Measurements from ENCODE around the gene MYLK. TPM values are rescaled to one million over a fixed set of nuclear protein-coding genes. Genes with fewer than 3 reads are reported as not detected.

The MYLK gene
- polyA plus RNA-seq, 2 donors = 14.2 to 104 TPM

DNA sequence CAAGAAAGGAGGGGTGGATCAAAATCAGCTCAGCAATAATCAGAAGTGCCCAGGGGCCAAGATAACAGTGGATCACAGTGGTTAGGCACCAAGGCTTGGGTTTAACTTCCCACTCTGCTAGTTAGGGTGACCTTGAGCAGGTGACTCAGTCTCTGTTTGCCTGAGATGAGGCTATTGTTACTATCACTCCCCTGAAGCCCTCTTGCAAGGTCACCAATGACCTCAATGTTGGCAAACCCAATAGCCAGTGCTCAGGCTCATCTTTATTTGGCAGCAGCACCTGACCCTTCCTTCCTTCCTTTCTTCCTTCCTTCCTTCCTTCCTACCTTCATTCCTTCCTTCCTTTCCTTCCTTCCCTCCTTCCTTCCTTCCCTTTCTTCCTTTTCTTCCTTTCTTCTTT lies 196.8 kb downstream of the MYLK start:
- Histone ChIP-seq H3K4me3 (ENCODE audit: low read depth in 1 of 2, low read length in 2 of 2) (no peak overlapping the region), H3K27me3 (ENCODE audit: control insufficient read depth in 1 of 2, insufficient read depth in 2 of 2, low read length in 2 of 2) (no peaks in the 10 kb centered on the region), H3K4me1 (ENCODE audit: control insufficient read depth in 2 of 2, insufficient read depth in 2 of 2, low read length in 1 of 2) (peaks cover 0 to 3% of the 10 kb centered on the region in 2 donors), H3K36me3 (ENCODE audit: control insufficient read depth in 2 of 2, insufficient read depth in 2 of 2, low read length in 1 of 2) (no peaks in the 10 kb centered on the region), H3K9me3 (ENCODE audit: control insufficient read depth in 2 of 2, insufficient read depth in 1 of 2, low read depth in 1 of 2, low read length in 1 of 2) (no peaks in the 10 kb centered on the region), H3K27ac (ENCODE audit: low read depth in 2 of 2, low read length in 1 of 2) (no peak overlapping the region)

- H3K4me1 ChIP-seq (ENCODE audit: control insufficient read depth in 2 of 2, insufficient read depth in 2 of 2, low read length in 1 of 2) = peaks cover 0 to 3% of the 10 kb centered on the region in 2 donors
- H3K27me3 ChIP-seq (ENCODE audit: control insufficient read depth in 1 of 2, insufficient read depth in 2 of 2, low read length in 2 of 2) = no peaks in the 10 kb centered on the region
- peaks cover 0 to 2% of the 10 kb centered on the region in 2 donors for H3K36me3 ChIP-seq (ENCODE audit: control insufficient read depth in 2 of 2, insufficient read depth in 2 of 2, low read length in 1 of 2)
- peak overlapping the region; percentile 2 to 36 for H3K27ac ChIP-seq (ENCODE audit: low read depth in 2 of 2, low read length in 1 of 2)
- H3K9me3 ChIP-seq (ENCODE audit: control insufficient read depth in 2 of 2, insufficient read depth in 1 of 2, low read depth in 1 of 2, low read length in 1 of 2) = no peaks in the 10 kb centered on the region
- WGBS, 2 donors = 54 to 62% methylated on average over 4 of the region's 4 CpGs
- no peak overlapping the region for H3K4me3 ChIP-seq (ENCODE audit: low read depth in 1 of 2, low read length in 2 of 2)
These were observed 197.9 kb downstream of the MYLK start for GRCh38 chr3:123686251-123686650.

DNA sequence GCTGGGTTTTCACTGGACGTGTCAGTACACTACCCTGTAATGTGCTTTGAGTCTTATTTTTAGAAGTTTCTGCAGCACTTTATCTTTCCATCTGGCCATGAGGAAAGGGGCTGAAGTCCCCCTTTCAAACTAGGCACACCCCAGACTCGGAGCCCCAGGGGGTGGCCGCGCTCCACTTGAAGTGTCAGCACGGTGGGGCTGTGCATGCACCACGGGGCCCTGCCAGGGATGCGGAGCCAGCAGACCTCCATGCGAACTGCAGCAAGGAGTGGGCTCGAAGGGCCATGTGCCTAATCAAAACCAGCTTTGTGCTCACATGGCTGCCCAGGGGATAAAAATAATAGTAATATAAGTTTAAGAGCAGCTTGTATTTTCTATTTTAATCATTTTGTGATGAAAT lies 198.4 kb downstream of the MYLK start:
- 72 to 76% methylated on average over 9 of the region's 9 CpGs for WGBS, 2 donors
- H3K27ac ChIP-seq (ENCODE audit: low read depth in 2 of 2, low read length in 1 of 2) = peak overlapping the region in 1 of 2 donors; percentile 58
- peaks cover 0 to 2% of the 10 kb centered on the region in 2 donors for H3K36me3 ChIP-seq (ENCODE audit: control insufficient read depth in 2 of 2, insufficient read depth in 2 of 2, low read length in 1 of 2)
- H3K4me1 ChIP-seq (ENCODE audit: control insufficient read depth in 2 of 2, insufficient read depth in 2 of 2, low read length in 1 of 2) = peaks cover 0 to 3% of the 10 kb centered on the region in 2 donors
- no peak overlapping the region for H3K4me3 ChIP-seq (ENCODE audit: low read depth in 1 of 2, low read length in 2 of 2)
- no peaks in the 10 kb centered on the region for H3K27me3 ChIP-seq (ENCODE audit: control insufficient read depth in 1 of 2, insufficient read depth in 2 of 2, low read length in 2 of 2)
- no peaks in the 10 kb centered on the region for H3K9me3 ChIP-seq (ENCODE audit: control insufficient read depth in 2 of 2, insufficient read depth in 1 of 2, low read depth in 1 of 2, low read length in 1 of 2)

DNA sequence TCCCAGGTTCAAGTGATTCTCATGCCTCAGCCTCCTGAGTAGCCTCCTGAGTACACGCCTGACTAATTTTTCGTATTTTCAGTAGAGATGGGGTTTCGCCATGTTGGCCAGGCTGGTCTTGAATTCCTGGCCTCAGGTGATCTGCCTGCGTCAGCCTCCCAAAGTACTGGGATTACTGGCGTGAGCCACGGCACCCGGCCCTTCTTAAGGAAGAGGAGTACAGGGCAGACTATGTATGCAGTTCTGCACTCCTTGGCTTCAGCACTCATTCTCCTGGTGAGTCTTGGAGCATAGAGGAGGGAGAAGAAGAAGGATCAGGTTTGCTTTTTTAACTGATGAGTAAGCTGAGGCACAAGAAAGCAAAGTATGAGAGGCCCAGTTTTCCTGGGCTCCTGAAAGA lies 199.5 kb downstream of the MYLK start:
- H3K27ac ChIP-seq (ENCODE audit: low read depth in 2 of 2, low read length in 1 of 2) = no peak overlapping the region
- WGBS, 2 donors = 85 to 90% methylated on average over 7 of the region's 7 CpGs
- peaks cover 0 to 3% of the 10 kb centered on the region in 2 donors for H3K4me1 ChIP-seq (ENCODE audit: control insufficient read depth in 2 of 2, insufficient read depth in 2 of 2, low read length in 1 of 2)
- no peaks in the 10 kb centered on the region for H3K27me3 ChIP-seq (ENCODE audit: control insufficient read depth in 1 of 2, insufficient read depth in 2 of 2, low read length in 2 of 2)
- H3K36me3 ChIP-seq (ENCODE audit: control insufficient read depth in 2 of 2, insufficient read depth in 2 of 2, low read length in 1 of 2) = peaks cover 0 to 2% of the 10 kb centered on the region in 2 donors
- H3K4me3 ChIP-seq (ENCODE audit: low read depth in 1 of 2, low read length in 2 of 2) = no peak overlapping the region
- no peaks in the 10 kb centered on the region for H3K9me3 ChIP-seq (ENCODE audit: control insufficient read depth in 2 of 2, insufficient read depth in 1 of 2, low read depth in 1 of 2, low read length in 1 of 2)

- H3K27ac ChIP-seq (ENCODE audit: low read depth in 2 of 2, low read length in 1 of 2) = peak overlapping the region in 1 of 2 donors; percentile 50
- H3K4me3 ChIP-seq (ENCODE audit: low read depth in 1 of 2, low read length in 2 of 2) = no peak overlapping the region
- H3K9me3 ChIP-seq (ENCODE audit: control insufficient read depth in 2 of 2, insufficient read depth in 1 of 2, low read depth in 1 of 2, low read length in 1 of 2) = no peaks in the 10 kb centered on the region
- H3K27me3 ChIP-seq (ENCODE audit: control insufficient read depth in 1 of 2, insufficient read depth in 2 of 2, low read length in 2 of 2) = no peaks in the 10 kb centered on the region
- 74 to 79% methylated on average over 4 of the region's 4 CpGs for WGBS, 2 donors
- peaks cover 0 to 2% of the 10 kb centered on the region in 2 donors for H3K36me3 ChIP-seq (ENCODE audit: control insufficient read depth in 2 of 2, insufficient read depth in 2 of 2, low read length in 1 of 2)
- H3K4me1 ChIP-seq (ENCODE audit: control insufficient read depth in 2 of 2, insufficient read depth in 2 of 2, low read length in 1 of 2) = peaks cover 0 to 3% of the 10 kb centered on the region in 2 donors
These were observed 199.9 kb downstream of the MYLK start for GRCh38 chr3:123684209-123684608.

GRCh38 chr3:123683505-123684154 lies 200.5 kb downstream of the MYLK start:
- H3K27me3 ChIP-seq (ENCODE audit: control insufficient read depth in 1 of 2, insufficient read depth in 2 of 2, low read length in 2 of 2) = no peaks in the 10 kb centered on the region
- H3K4me1 ChIP-seq (ENCODE audit: control insufficient read depth in 2 of 2, insufficient read depth in 2 of 2, low read length in 1 of 2) = peaks cover 0 to 3% of the 10 kb centered on the region in 2 donors
- 77 to 80% methylated on average over 10 of the region's 10 CpGs for WGBS, 2 donors
- H3K4me3 ChIP-seq (ENCODE audit: low read depth in 1 of 2, low read length in 2 of 2) = no peak overlapping the region
- H3K9me3 ChIP-seq (ENCODE audit: control insufficient read depth in 2 of 2, insufficient read depth in 1 of 2, low read depth in 1 of 2, low read length in 1 of 2) = no peaks in the 10 kb centered on the region
- H3K27ac ChIP-seq (ENCODE audit: low read depth in 2 of 2, low read length in 1 of 2) = peak overlapping the region; percentile 50 to 65
- H3K36me3 ChIP-seq (ENCODE audit: control insufficient read depth in 2 of 2, insufficient read depth in 2 of 2, low read length in 1 of 2) = peaks cover 0 to 2% of the 10 kb centered on the region in 2 donors

GRCh38 chr3:123682781-123683504 lies 201.2 kb downstream of the MYLK start:
- WGBS, 2 donors = 68 to 74% methylated on average over 10 of the region's 10 CpGs

DNA sequence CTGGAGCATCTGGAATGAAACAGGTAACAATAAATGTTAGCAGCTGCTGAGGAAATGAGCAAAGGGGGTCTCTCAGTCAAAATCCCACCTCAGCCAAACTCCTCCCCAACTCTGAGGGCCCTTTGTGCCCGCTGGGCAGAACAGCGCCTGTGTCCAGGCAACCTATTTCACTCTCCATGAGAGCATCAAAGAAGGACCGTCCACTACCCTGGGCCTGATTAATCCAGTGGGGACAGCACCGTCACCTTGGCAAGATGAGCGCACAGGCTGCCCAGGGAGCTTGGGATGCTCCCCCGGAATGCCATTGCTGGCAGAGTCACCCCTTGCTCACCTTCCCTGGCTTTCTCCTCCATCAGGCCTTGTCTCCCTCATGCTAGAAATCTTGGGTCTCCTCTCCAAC lies 201.8 kb downstream of the MYLK start:
- Histone ChIP-seq H3K27me3 (ENCODE audit: control insufficient read depth in 1 of 2, insufficient read depth in 2 of 2, low read length in 2 of 2) (no peaks in the 10 kb centered on the region), H3K27ac (ENCODE audit: low read depth in 2 of 2, low read length in 1 of 2) (peak overlapping the region; percentile 24 to 65), H3K9me3 (ENCODE audit: control insufficient read depth in 2 of 2, insufficient read depth in 1 of 2, low read depth in 1 of 2, low read length in 1 of 2) (no peaks in the 10 kb centered on the region), H3K36me3 (ENCODE audit: control insufficient read depth in 2 of 2, insufficient read depth in 2 of 2, low read length in 1 of 2) (peaks cover 0 to 2% of the 10 kb centered on the region in 2 donors), H3K4me1 (ENCODE audit: control insufficient read depth in 2 of 2, insufficient read depth in 2 of 2, low read length in 1 of 2) (peaks cover 0 to 3% of the 10 kb centered on the region in 2 donors), H3K4me3 (ENCODE audit: low read depth in 1 of 2, low read length in 2 of 2) (no peak overlapping the region)
- 90 to 97% methylated on average over 6 of the region's 6 CpGs for WGBS, 2 donors

More at GRCh38 chr3:123682781-123683504, 201.2 kb downstream of the MYLK start:
- H3K4me1 ChIP-seq (ENCODE audit: control insufficient read depth in 2 of 2, insufficient read depth in 2 of 2, low read length in 1 of 2) = peaks cover 0 to 3% of the 10 kb centered on the region in 2 donors
- H3K27me3 ChIP-seq (ENCODE audit: control insufficient read depth in 1 of 2, insufficient read depth in 2 of 2, low read length in 2 of 2) = no peaks in the 10 kb centered on the region
- peaks cover 0 to 2% of the 10 kb centered on the region in 2 donors for H3K36me3 ChIP-seq (ENCODE audit: control insufficient read depth in 2 of 2, insufficient read depth in 2 of 2, low read length in 1 of 2)
- H3K4me3 ChIP-seq (ENCODE audit: low read depth in 1 of 2, low read length in 2 of 2) = no peak overlapping the region
- peak overlapping the region; percentile 26 to 65 for H3K27ac ChIP-seq (ENCODE audit: low read depth in 2 of 2, low read length in 1 of 2)
- H3K9me3 ChIP-seq (ENCODE audit: control insufficient read depth in 2 of 2, insufficient read depth in 1 of 2, low read depth in 1 of 2, low read length in 1 of 2) = no peaks in the 10 kb centered on the region

DNA sequence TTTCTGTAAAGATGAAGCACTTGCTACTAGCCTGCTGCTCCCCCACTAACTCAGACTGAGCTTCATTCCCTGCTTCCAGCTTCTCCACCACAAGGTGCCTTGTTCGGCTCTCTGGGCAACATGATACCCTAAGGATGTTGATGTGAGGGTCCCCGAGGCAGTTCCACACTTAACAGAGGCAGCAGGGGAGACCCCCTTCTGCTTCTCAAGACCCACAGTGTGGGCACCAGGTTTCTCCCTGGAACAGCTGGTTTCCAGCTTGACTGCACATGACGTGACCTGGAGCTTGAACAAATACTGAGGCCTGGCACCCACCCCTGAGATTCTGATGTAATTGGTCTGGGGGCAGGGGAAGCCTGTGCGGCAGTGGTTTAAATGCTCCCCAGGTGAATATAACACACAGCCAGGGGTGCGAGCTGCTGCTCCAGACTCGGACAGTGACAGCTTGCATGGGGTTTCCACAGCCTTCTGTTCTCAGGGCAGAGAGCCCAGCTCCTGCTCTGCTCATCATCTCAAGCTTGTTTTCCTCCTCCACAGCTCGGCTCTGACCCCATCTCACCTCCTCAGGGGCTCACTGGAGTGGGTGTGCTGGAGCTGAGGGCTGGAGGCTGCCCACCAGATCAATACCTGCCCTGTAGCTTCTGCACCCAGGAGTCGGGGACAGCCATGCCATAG lies 204.3 kb downstream of the MYLK start:
- Histone ChIP-seq H3K9me3 (ENCODE audit: control insufficient read depth in 2 of 2, insufficient read depth in 1 of 2, low read depth in 1 of 2, low read length in 1 of 2) (no peaks in the 10 kb centered on the region), H3K36me3 (ENCODE audit: control insufficient read depth in 2 of 2, insufficient read depth in 2 of 2, low read length in 1 of 2) (peaks cover 0 to 2% of the 10 kb centered on the region in 2 donors), H3K27me3 (ENCODE audit: control insufficient read depth in 1 of 2, insufficient read depth in 2 of 2, low read length in 2 of 2) (no peaks in the 10 kb centered on the region), H3K4me1 (ENCODE audit: control insufficient read depth in 2 of 2, insufficient read depth in 2 of 2, low read length in 1 of 2) (peaks cover 0 to 3% of the 10 kb centered on the region in 2 donors), H3K27ac (ENCODE audit: low read depth in 2 of 2, low read length in 1 of 2) (peak overlapping the region in 1 of 2 donors; percentile 42), H3K4me3 (ENCODE audit: low read depth in 1 of 2, low read length in 2 of 2) (no peak overlapping the region)
- WGBS, 2 donors = 60 to 63% methylated on average over 8 of the region's 8 CpGs

Measured in esophagus (tissue), 2 donors.